Measurements from ENCODE around the gene TNKS2. TPM values are rescaled to one million over a fixed set of nuclear protein-coding genes. Genes with fewer than 3 reads are reported as not detected.

The TNKS2 gene
- total RNA-seq, 2 experiments from 2014 or later, result 40.7 to 43.2 TPM

- Mint-ChIP-seq H3K27ac (no peak overlapping the region), H3K4me1 (no peaks in the 10 kb centered on the region), H3K9me3 (no peaks in the 10 kb centered on the region), H3K27me3 (no peaks in the 10 kb centered on the region), H3K4me3 (no peak overlapping the region), H3K36me3 (peaks cover 12% of the 10 kb centered on the region)
- ATAC-seq (ENCODE audit: low read depth) (no peak), DNase-seq (no peak)
- POLR2A ChIA-PET, result no interaction called here
These were observed 65.9 kb downstream of the TNKS2 start for GRCh38 chr10:91864099-91864498.

- no peak overlapping the region for H3K4me3 Mint-ChIP-seq
- no peaks in the 10 kb centered on the region for H3K4me1 Mint-ChIP-seq
- no peaks in the 10 kb centered on the region for H3K9me3 Mint-ChIP-seq
- DNase-seq (no peak), ATAC-seq (ENCODE audit: low read depth) (no peak)
- H3K27ac Mint-ChIP-seq, result no peak overlapping the region
- POLR2A ChIA-PET, result no interaction called here
- H3K36me3 Mint-ChIP-seq, result peaks cover 12% of the 10 kb centered on the region
- H3K27me3 Mint-ChIP-seq, result no peaks in the 10 kb centered on the region
These were observed 66.5 kb downstream of the TNKS2 start for GRCh38 chr10:91864744-91865143.

- Mint-ChIP-seq H3K4me3 (no peak overlapping the region), H3K4me1 (no peaks in the 10 kb centered on the region), H3K27ac (no peak overlapping the region), H3K9me3 (no peaks in the 10 kb centered on the region), H3K27me3 (no peaks in the 10 kb centered on the region), H3K36me3 (peaks cover 12% of the 10 kb centered on the region)
- ATAC-seq (ENCODE audit: low read depth), result no peak
- POLR2A ChIA-PET, result no interaction called here
- no peak for DNase-seq
These were observed 67.4 kb downstream of the TNKS2 start for GRCh38 chr10:91865562-91866081.

- Mint-ChIP-seq H3K4me3 (no peak overlapping the region), H3K4me1 (no peaks in the 10 kb centered on the region), H3K27ac (no peak overlapping the region), H3K9me3 (no peaks in the 10 kb centered on the region), H3K36me3 (no peaks in the 10 kb centered on the region), H3K27me3 (peaks cover 7% of the 10 kb centered on the region)
- DNase-seq, result no peak
- ATAC-seq (ENCODE audit: low read depth), result no peak
- POLR2A ChIA-PET, result no interaction called here
These were observed 76.9 kb downstream of the TNKS2 start for GRCh38 chr10:91875156-91875555.

GRCh38 chr10:91875779-91876178 is 77.6 kb downstream of the TNKS2 start:
- Mint-ChIP-seq H3K27ac (no peak overlapping the region), H3K9me3 (no peaks in the 10 kb centered on the region), H3K27me3 (peaks cover 7% of the 10 kb centered on the region), H3K4me3 (no peak overlapping the region), H3K36me3 (no peaks in the 10 kb centered on the region), H3K4me1 (no peaks in the 10 kb centered on the region)
- POLR2A ChIA-PET, result no interaction called here
- ATAC-seq (ENCODE audit: low read depth) (no peak), DNase-seq (no peak)

GRCh38 chr10:91879515-91880170 is 81.4 kb downstream of the TNKS2 start:
- Mint-ChIP-seq H3K27me3 (peaks cover 7% of the 10 kb centered on the region), H3K4me3 (no peak overlapping the region), H3K9me3 (no peaks in the 10 kb centered on the region), H3K27ac (no peak overlapping the region), H3K4me1 (no peaks in the 10 kb centered on the region), H3K36me3 (no peaks in the 10 kb centered on the region)
- POLR2A ChIA-PET, result interaction anchor here (0.6 kb wide), 1 partner anchor 94 kb away, joined by 4 read pairs; no protein-coding TSS in a partner anchor
- ATAC-seq (ENCODE audit: low read depth) (no peak), DNase-seq (no peak)

- Mint-ChIP-seq H3K4me1 (no peaks in the 10 kb centered on the region), H3K27me3 (peaks cover 12% of the 10 kb centered on the region), H3K4me3 (no peak overlapping the region), H3K9me3 (no peaks in the 10 kb centered on the region), H3K36me3 (no peaks in the 10 kb centered on the region), H3K27ac (no peak overlapping the region)
- no peak for DNase-seq
- POLR2A ChIA-PET, result no interaction called here
- no peak for ATAC-seq (ENCODE audit: low read depth)
These were observed 82.1 kb downstream of the TNKS2 start for GRCh38 chr10:91880310-91880709.

GRCh38 chr10:91883549-91884444 is 85.6 kb downstream of the TNKS2 start:
- POLR2A ChIA-PET, result no interaction called here

GRCh38 chr10:91884536-91884935 is 86.3 kb downstream of the TNKS2 start:
- no peak for ATAC-seq (ENCODE audit: low read depth)
- H3K36me3 Mint-ChIP-seq, result no peaks in the 10 kb centered on the region
- POLR2A ChIA-PET, result no interaction called here

More at GRCh38 chr10:91883549-91884444, 85.6 kb downstream of the TNKS2 start:
- ATAC-seq (ENCODE audit: low read depth) (no peak), DNase-seq (no peak)
- Mint-ChIP-seq H3K36me3 (no peaks in the 10 kb centered on the region), H3K27me3 (peaks cover 31% of the 10 kb centered on the region), H3K9me3 (no peaks in the 10 kb centered on the region), H3K4me1 (peaks cover 7% of the 10 kb centered on the region), H3K27ac (no peak overlapping the region), H3K4me3 (no peak overlapping the region)

GRCh38 chr10:91885362-91886079 is 87.3 kb downstream of the TNKS2 start:
- no peak overlapping the region for H3K4me3 Mint-ChIP-seq
- POLR2A ChIA-PET, result no interaction called here
- no peaks in the 10 kb centered on the region for H3K9me3 Mint-ChIP-seq
- H3K4me1 Mint-ChIP-seq, result peaks cover 8% of the 10 kb centered on the region
- no peak overlapping the region for H3K27ac Mint-ChIP-seq
- H3K36me3 Mint-ChIP-seq, result no peaks in the 10 kb centered on the region
- no peak for ATAC-seq (ENCODE audit: low read depth)
- peaks cover 36% of the 10 kb centered on the region for H3K27me3 Mint-ChIP-seq
- DNase-seq, result no peak

More at GRCh38 chr10:91884536-91884935, 86.3 kb downstream of the TNKS2 start:
- Mint-ChIP-seq H3K27ac (no peak overlapping the region), H3K27me3 (peaks cover 30% of the 10 kb centered on the region), H3K4me3 (no peak overlapping the region), H3K9me3 (no peaks in the 10 kb centered on the region), H3K4me1 (peaks cover 8% of the 10 kb centered on the region)
- no peak for DNase-seq

GRCh38 chr10:91886954-91887271 is 88.7 kb downstream of the TNKS2 start:
- POLR2A ChIA-PET, result interaction anchor here (0.6 to 1.6 kb wide), 3 partner anchors 21 to 324 kb away, joined by 3 to 5 read pairs (median 4); partner anchors contain the start of gene TNKS2

GRCh38 chr10:91887272-91888076 is 89.2 kb downstream of the TNKS2 start:
- Mint-ChIP-seq H3K27ac (no peak overlapping the region), H3K27me3 (peaks cover 39% of the 10 kb centered on the region), H3K9me3 (no peaks in the 10 kb centered on the region), H3K4me3 (peak overlapping the region; percentile 87), H3K4me1 (peaks cover 8% of the 10 kb centered on the region), H3K36me3 (no peaks in the 10 kb centered on the region)
- ATAC-seq (ENCODE audit: low read depth), result peak; percentile 77
- POLR2A ChIA-PET, result interaction anchor here (0.6 to 1.6 kb wide), 3 partner anchors 21 to 324 kb away, joined by 3 to 5 read pairs (median 4); partner anchors contain the start of gene TNKS2
- DNase-seq, result peak; percentile 40

More at GRCh38 chr10:91886954-91887271, 88.7 kb downstream of the TNKS2 start:
- Mint-ChIP-seq H3K36me3 (no peaks in the 10 kb centered on the region), H3K27me3 (peaks cover 39% of the 10 kb centered on the region), H3K27ac (no peak overlapping the region), H3K4me3 (peak overlapping the region; percentile 87), H3K4me1 (peaks cover 8% of the 10 kb centered on the region), H3K9me3 (no peaks in the 10 kb centered on the region)
- no peak for ATAC-seq (ENCODE audit: low read depth)
- no peak for DNase-seq
